ENCODE data around the gene KAT6B.
"Not testable (repeated sequence)": the region's sequence is repeated elsewhere in the genome, so short reads cannot be mapped to it uniquely, and the experiment has no call there.

The KAT6B gene

DNA sequence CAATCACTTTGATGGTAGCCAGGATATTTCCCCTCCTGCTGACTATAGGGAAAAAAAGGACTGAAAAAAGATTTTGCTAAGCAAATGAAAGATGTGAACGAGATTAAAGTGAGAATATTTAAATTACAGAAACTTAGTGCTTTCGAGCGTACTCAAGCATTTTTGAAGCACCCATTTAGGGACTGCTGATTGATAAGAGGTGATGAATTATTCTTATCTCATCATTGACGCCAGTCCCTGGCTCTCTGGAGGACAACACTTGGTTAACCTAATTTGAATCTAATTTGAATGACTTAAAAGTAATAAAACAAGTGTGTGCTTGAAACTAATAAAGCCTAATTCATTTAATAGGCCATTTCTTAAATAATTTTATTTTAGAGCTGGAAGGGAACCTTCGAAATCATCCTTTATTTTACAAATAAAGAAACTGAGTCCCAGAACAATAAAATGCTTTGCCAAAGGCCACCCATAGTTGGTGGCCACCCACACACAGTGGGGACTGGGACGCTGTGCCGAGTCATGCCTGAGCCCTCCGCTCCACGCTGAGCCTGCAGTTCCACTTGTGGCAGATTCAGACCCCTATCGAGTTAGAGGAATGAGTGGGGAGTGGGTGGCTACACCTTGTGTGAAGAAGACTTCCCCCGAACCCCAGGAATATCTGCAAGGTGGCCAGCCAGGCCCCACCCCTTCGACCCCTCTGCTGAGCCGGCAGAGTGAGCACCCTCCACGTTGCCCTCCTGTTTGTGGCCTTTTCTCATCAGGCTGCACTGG is 223.9 kb downstream of the KAT6B start:
- no peak overlapping the region for H3K4me3 ChIP-seq
- TF ChIP-seq, protein P1, sequence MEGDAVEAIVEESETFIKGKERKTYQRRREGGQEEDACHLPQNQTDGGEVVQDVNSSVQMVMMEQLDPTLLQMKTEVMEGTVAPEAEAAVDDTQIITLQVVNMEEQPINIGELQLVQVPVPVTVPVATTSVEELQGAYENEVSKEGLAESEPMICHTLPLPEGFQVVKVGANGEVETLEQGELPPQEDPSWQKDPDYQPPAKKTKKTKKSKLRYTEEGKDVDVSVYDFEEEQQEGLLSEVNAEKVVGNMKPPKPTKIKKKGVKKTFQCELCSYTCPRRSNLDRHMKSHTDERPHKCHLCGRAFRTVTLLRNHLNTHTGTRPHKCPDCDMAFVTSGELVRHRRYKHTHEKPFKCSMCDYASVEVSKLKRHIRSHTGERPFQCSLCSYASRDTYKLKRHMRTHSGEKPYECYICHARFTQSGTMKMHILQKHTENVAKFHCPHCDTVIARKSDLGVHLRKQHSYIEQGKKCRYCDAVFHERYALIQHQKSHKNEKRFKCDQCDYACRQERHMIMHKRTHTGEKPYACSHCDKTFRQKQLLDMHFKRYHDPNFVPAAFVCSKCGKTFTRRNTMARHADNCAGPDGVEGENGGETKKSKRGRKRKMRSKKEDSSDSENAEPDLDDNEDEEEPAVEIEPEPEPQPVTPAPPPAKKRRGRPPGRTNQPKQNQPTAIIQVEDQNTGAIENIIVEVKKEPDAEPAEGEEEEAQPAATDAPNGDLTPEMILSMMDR (IDR thresholded peaks at IDR 0.05) = no peak
- no peak overlapping the region for H3K27ac ChIP-seq
- DNase-seq (ENCODE audit: low spot score) = no peak

GRCh38 chr10:75051308-75051707 is 224.9 kb downstream of the KAT6B start:
- DNase-seq (ENCODE audit: low spot score) = no peak
- H3K27ac ChIP-seq = no peak overlapping the region
- TF ChIP-seq, protein P1 (IDR thresholded peaks at IDR 0.05) = no peak
- no peak overlapping the region for H3K4me3 ChIP-seq

DNA sequence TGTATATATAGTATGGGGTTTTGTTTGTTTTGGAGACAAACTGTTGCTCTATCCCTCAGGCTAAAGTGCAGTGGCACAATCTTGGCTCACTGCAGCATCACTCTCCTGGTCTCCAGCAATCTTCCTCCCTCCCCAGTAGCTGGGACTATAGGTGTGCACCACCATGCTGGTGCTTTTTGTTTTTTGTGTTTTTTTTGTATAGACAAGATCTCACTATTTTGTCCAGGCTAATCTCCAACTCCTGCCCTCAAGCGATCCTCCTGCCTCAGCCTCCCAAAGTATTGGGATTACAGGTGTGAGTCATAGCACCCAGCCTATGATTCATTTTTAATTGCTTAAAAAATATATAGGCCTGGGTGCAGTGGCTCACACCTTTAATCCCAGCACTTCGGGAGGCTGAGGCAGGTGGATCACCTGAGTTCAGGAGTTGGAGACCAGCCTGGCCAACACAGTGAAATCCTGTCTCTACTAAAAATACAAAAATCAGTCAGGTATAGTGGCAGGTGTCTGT is 229.6 kb downstream of the KAT6B start:
- not testable (repeated sequence) for DNase-seq (ENCODE audit: low spot score); H3K27ac ChIP-seq

GRCh38 chr10:75057680-75058079 is 231.3 kb downstream of the KAT6B start:
- no peak for DNase-seq (ENCODE audit: low spot score)
- TF ChIP-seq, protein P1 (IDR thresholded peaks at IDR 0.05) = no peak
- Histone ChIP-seq H3K27ac (no peak overlapping the region), H3K4me3 (no peak overlapping the region)

More for the DNA sequence above, 229.6 kb downstream of the KAT6B start:
- H3K4me3 ChIP-seq = not testable (repeated sequence)

DNA sequence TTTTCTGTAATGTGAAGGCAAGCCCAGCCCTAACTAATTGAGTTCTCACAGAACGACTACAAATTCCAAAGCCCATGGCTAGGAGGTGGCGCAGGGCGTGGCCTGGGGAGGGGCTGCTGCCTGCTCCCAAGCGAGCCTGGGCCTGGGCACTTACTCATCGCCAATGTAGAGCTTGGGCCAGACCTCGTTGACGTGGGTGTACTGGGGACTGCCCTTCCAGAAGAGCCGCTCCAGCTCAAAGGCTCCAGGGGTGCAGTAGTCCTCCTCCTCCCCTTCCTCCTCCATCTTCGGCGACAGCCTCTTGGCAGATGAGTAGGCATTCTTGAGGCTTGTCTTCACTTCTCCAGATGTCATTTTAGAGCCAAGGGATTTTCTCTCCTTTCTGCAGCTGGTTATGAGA is 231.8 kb downstream of the KAT6B start:
- no peak overlapping the region for H3K4me3 ChIP-seq
- no peak for DNase-seq (ENCODE audit: low spot score)
- TF ChIP-seq, protein P1 (IDR thresholded peaks at IDR 0.05) = no peak
- H3K27ac ChIP-seq = no peak overlapping the region

GRCh38 chr10:75061709-75062505 is 235.5 kb downstream of the KAT6B start:
- no peak overlapping the region for H3K27ac ChIP-seq
- TF ChIP-seq, protein P1 (IDR thresholded peaks at IDR 0.05) = no peak
- H3K4me3 ChIP-seq = no peak overlapping the region
- no peak for DNase-seq (ENCODE audit: low spot score)

GRCh38 chr10:75062506-75063299 is 236.3 kb downstream of the KAT6B start:
- Histone ChIP-seq H3K27ac (no peak overlapping the region), H3K4me3 (no peak overlapping the region)
- TF ChIP-seq, protein P1 (IDR thresholded peaks at IDR 0.05) = no peak
- no peak for DNase-seq (ENCODE audit: low spot score)

Measured in coronary artery (tissue), 2 donors.